ENCODE data around the gene NEDD4L. TPM values are rescaled to one million over a fixed set of nuclear protein-coding genes. Genes with fewer than 3 reads are reported as not detected.

NEDD4L gene
- total RNA-seq, 4 donors from 2014 or later: 32.5 to 65.6 (median 43.4) TPM

GRCh38 chr18:58447402-58448095 is 403.5 kb downstream of the NEDD4L start:
- no peak for TF ChIP-seq CTCF (IDR thresholded peaks at IDR 0.05; ENCODE audit: low read depth)

- no peak for TF ChIP-seq CTCF (IDR thresholded peaks at IDR 0.05; ENCODE audit: low read depth)
Measured at GRCh38 chr18:58449464-58449863, 405.4 kb downstream of the NEDD4L start.

Small RNAs within 50 kb of the gene (small RNA-seq; reads per million reads assigned to genes)
- not detected for gene HMGN1P30
- not detected for gene MIR3591

Other genes starting within 250 kb of the NEDD4L start
- 10 to 100 TPM in 1 of 4 donors, 1 to 10 TPM in 3; 7.5 to 14.3 (median 9.2) TPM for gene ATP8B1, start 240.9 kb upstream of the NEDD4L start, total RNA-seq